ENCODE data around the gene NELL2.

DNA sequence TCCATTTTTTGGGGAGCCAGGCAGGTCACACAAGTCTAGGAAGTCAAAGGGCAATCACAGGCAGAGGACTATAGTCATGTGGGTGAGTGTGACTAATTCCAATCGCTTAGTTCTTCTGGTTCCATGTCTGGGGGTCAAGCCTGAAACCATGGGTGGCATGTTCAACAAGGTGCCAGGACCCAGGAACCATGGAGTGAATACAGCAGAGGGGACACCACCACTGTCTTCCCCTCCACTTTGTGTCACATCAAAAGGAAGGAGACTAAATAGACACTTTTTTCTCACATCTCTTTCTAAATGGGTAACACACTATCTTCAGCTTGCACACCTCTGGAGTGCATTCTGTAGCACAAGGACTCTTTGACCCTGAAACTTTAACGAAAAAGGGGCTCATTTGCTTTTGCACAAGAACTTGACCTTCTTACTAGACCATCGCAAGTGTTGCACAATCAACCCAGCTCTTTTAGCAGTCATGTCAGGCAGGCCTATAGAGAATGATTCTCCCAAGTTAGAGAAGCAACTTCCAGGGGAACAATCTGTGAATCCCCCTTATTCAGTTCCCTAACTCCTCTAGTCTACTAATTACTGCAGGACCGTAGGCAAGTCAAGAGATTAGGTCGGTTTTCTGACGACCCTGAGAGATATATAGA lies 398.7 kb downstream of the NELL2 start:
- no peak for TF ChIP-seq NRF1 (conservative IDR thresholded peaks at IDR 0.05 in 1 of 2, IDR thresholded peaks at IDR 0.05 in 1 of 2)
- TF ChIP-seq SIN3A (IDR thresholded peaks at IDR 0.05; ENCODE audit: borderline replicate concordance in 2 of 2, control insufficient read depth in 1 of 2, low read depth in 2 of 2, low read length in 2 of 2) = no peak
- TF ChIP-seq DACH1 (IDR thresholded peaks at IDR 0.05; ENCODE audit: partially characterized antibody) = no peak
- TF ChIP-seq, protein P1, sequence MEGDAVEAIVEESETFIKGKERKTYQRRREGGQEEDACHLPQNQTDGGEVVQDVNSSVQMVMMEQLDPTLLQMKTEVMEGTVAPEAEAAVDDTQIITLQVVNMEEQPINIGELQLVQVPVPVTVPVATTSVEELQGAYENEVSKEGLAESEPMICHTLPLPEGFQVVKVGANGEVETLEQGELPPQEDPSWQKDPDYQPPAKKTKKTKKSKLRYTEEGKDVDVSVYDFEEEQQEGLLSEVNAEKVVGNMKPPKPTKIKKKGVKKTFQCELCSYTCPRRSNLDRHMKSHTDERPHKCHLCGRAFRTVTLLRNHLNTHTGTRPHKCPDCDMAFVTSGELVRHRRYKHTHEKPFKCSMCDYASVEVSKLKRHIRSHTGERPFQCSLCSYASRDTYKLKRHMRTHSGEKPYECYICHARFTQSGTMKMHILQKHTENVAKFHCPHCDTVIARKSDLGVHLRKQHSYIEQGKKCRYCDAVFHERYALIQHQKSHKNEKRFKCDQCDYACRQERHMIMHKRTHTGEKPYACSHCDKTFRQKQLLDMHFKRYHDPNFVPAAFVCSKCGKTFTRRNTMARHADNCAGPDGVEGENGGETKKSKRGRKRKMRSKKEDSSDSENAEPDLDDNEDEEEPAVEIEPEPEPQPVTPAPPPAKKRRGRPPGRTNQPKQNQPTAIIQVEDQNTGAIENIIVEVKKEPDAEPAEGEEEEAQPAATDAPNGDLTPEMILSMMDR (IDR thresholded peaks at IDR 0.05 in 2 of 3, conservative IDR thresholded peaks at IDR 0.05 in 1 of 3; ENCODE audit: insufficient read depth in 2 of 3, low read depth in 1 of 3, low read length in 3 of 3) = no peak

Measured in K562 (cell line).